GM21529 (cell line): ENCODE results near the gene PER3.
"Not testable (repeated sequence)": the region's sequence is repeated elsewhere in the genome, so short reads cannot be mapped to it uniquely, and the experiment has no call there.

ENCODE experiments used
- ATAC-seq: cut with Tn5 transposase; IDR thresholded peaks from one replicate; pipeline ENCODE4 v1.9.1; 2021; ENCODE audit not compliant: unreplicated experiment

Gene PER3

GRCh38 chr1:7778133-7778628, 5.9 kb upstream of the PER3 start:
- no peak for ATAC-seq

- ATAC-seq = no peak
Observed at GRCh38 chr1:7780976-7781375, 3.1 kb upstream of the PER3 start.

- no peak for ATAC-seq
Observed at GRCh38 chr1:7781501-7781900, 2.6 kb upstream of the PER3 start.

- no peak for ATAC-seq
Observed at GRCh38 chr1:7781923-7782495, 2.1 kb upstream of the PER3 start.

- ATAC-seq = no peak
Observed at GRCh38 chr1:7783178-7783711, 846 bp upstream of the PER3 start.

GRCh38 chr1:7784492-7785071, 491 bp downstream of the PER3 start:
- no peak for ATAC-seq

GRCh38 chr1:7785108-7785507, 1.0 kb downstream of the PER3 start:
- ATAC-seq = no peak

GRCh38 chr1:7786795-7787194, 2.7 kb downstream of the PER3 start:
- no peak for ATAC-seq

- no peak for ATAC-seq
Observed at GRCh38 chr1:7789828-7790227, 5.7 kb downstream of the PER3 start.

GRCh38 chr1:7791027-7791426, 6.9 kb downstream of the PER3 start:
- ATAC-seq = not testable (repeated sequence)

GRCh38 chr1:7795406-7795805, 11.3 kb downstream of the PER3 start:
- no peak for ATAC-seq

- no peak for ATAC-seq
Observed at GRCh38 chr1:7805460-7805859, 21.4 kb downstream of the PER3 start.

GRCh38 chr1:7808253-7808844, 24.3 kb downstream of the PER3 start:
- no peak for ATAC-seq

- ATAC-seq = no peak
Observed at GRCh38 chr1:7809742-7810141, 25.7 kb downstream of the PER3 start.

- ATAC-seq = no peak
Observed at GRCh38 chr1:7810395-7810794, 26.3 kb downstream of the PER3 start.

- ATAC-seq = no peak
Observed at GRCh38 chr1:7811476-7811875, 27.4 kb downstream of the PER3 start.

GRCh38 chr1:7813677-7814373, 29.7 kb downstream of the PER3 start:
- no peak for ATAC-seq

GRCh38 chr1:7821282-7821681, 37.2 kb downstream of the PER3 start:
- no peak for ATAC-seq

GRCh38 chr1:7824701-7825100, 40.6 kb downstream of the PER3 start:
- no peak for ATAC-seq

- no peak for ATAC-seq
Observed at GRCh38 chr1:7826363-7826762, 42.3 kb downstream of the PER3 start.

GRCh38 chr1:7827126-7827955, 43.2 kb downstream of the PER3 start:
- ATAC-seq = no peak
